NCI-H146 treated with DMSO at 0.1 percent for 48 hours (cell line): ENCODE results near the gene PPP2R5B.
"Not testable (repeated sequence)": the region's sequence is repeated elsewhere in the genome, so short reads cannot be mapped to it uniquely, and the experiment has no call there.

Source experiments
- DNase-seq: peaks from one replicate; lab custom pipeline; 2025; ENCODE audit not compliant: unreplicated experiment; lab: John Stamatoyannopoulos, UW

The PPP2R5B gene

GRCh38 chr11:64974124-64974523 lies 49.6 kb downstream of the PPP2R5B start:
- DNase-seq = no peak

- no peak for DNase-seq
These were observed 52.2 kb downstream of the PPP2R5B start for GRCh38 chr11:64976651-64977050.

DNA sequence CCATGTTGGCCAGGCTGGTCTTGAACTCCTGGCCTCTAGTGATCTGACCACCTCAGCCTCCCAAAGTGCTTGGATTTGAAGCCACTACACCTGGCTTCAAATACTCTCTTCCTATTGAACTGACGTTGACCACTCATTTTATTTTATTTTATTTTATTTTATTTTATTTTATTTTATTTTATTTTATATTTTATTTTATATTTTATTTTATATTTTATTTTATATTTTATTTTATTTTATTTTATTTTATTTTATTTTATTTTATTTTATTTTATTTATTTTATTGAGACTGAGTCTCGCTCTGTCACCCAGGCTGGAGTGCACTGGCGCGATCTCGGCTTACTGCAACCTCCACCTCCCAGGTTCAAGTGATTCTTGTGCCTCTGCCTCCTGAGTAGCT lies 58.9 kb downstream of the PPP2R5B start:
- not testable (repeated sequence) for DNase-seq
